Smooth muscle cell (in vitro differentiated cells): ENCODE data around the gene PLEKHA7. TPM values are rescaled to one million over a fixed set of nuclear protein-coding genes. Genes with fewer than 3 reads are reported as not detected.
"Not testable (repeated sequence)": the region's sequence is repeated elsewhere in the genome, so short reads cannot be mapped to it uniquely, and the experiment has no call there.

Experiments used
- DNase-seq: peaks from one replicate; lab custom pipeline; 2025; ENCODE audit not compliant: unreplicated experiment; lab: John Stamatoyannopoulos, UW
- H2AFZ ChIP-seq: fragments of 200-600 bp; sonication (generic); 2 replicates; pipeline ENCODE4 v1.6.0; 2016; ENCODE audit warnings: antibody characterized with exemption, low read depth, mild to moderate bottlenecking
- H3F3A ChIP-seq: fragments of 200-600 bp; sonication (generic); 2 replicates; pipeline ENCODE4 v1.6.0; 2017; ENCODE audit warnings: antibody characterized with exemption, low read depth
- H3K27ac ChIP-seq: fragments of 200-600 bp; sonication (generic); 2 replicates; pipeline ENCODE4 v1.5.1; 2016; ENCODE audit warnings: low read depth, mild to moderate bottlenecking
- H3K27me3 ChIP-seq: fragments of 200-600 bp; sonication (generic); 2 replicates; pipeline ENCODE4 v1.6.1; 2016; ENCODE audit warnings: low read depth, mild to moderate bottlenecking
- H3K36me3 ChIP-seq: fragments of 200-600 bp; sonication (generic); 2 replicates; pipeline ENCODE4 v1.5.1; 2016; ENCODE audit warnings: low read depth
- H3K4me1 ChIP-seq: fragments of 200-600 bp; sonication (generic); 2 replicates; pipeline ENCODE4 v1.5.1; 2016; ENCODE audit warnings: low read depth
- H3K4me2 ChIP-seq: fragments of 200-600 bp; sonication (generic); 2 replicates; pipeline ENCODE4 v1.6.0; 2016; ENCODE audit warnings: mild to moderate bottlenecking
- H3K4me3 ChIP-seq: fragments of 200-600 bp; sonication (generic); 2 replicates; pipeline ENCODE4 v1.5.1; 2016; ENCODE audit warnings: mild to moderate bottlenecking
- H3K79me2 ChIP-seq: fragments of 200-600 bp; sonication (generic); 2 replicates; pipeline ENCODE4 v1.6.0; 2016; ENCODE audit warnings: low read depth, mild to moderate bottlenecking
- H3K9ac ChIP-seq: fragments of 200-600 bp; sonication (generic); 2 replicates; pipeline ENCODE4 v1.6.0; 2016; ENCODE audit warnings: low read depth
- H3K9me3 ChIP-seq: fragments of 200-600 bp; sonication (generic); replicated peaks from 2 replicates; pipeline ENCODE4 v1.5.1; 2016; ENCODE audit warnings: low read depth
- H4K20me1 ChIP-seq: fragments of 200-600 bp; sonication (generic); 2 replicates; pipeline ENCODE4 v1.6.0; 2016; ENCODE audit warnings: low read depth
- CTCF ChIP-seq: fragments of 200-600 bp; sonication (generic); IDR thresholded peaks from 2 replicates; pipeline ENCODE4 v1.5.1; 2017; ENCODE audit warnings: borderline replicate concordance, mild to moderate bottlenecking, antibody characterized with exemption; ENCODE audit not compliant: insufficient read depth, poor library complexity, severe bottlenecking
- WGBS: methylation state at CpG from one replicate; pipeline ENCODE4 v1.1.7; 2016; ENCODE audit warnings: low lambda C conversion rate; 5-methylcytosine and 5-hydroxymethylcytosine counted together
- polyA plus RNA-seq: library from polyadenylated mRNA; unstranded; fragments of >200 nt; fragmentation: Nextera tagmentation; extraction: Ambion mirVana; gene quantifications from 2 replicates; pipeline ENCODE4 v1.2.1, GENCODE V29; 2016
- total RNA-seq: library from RNA; depleted of rRNA; stranded (reverse); fragments of >200 nt; gene quantifications from 2 replicates; pipeline ENCODE4 v1.2.3, GENCODE V29; 2014

Gene PLEKHA7
- total and polyA plus RNA-seq, 2 experiments from 2014 or later: 0.19 to 22.2 TPM

- Histone ChIP-seq H3K4me3 (peak overlapping the region; percentile 61), H3K9ac (peak overlapping the region; percentile 44), H3K79me2 (no peaks in the 10 kb centered on the region), H3K27ac (peak overlapping the region; percentile 36), H3K36me3 (no peaks in the 10 kb centered on the region), H3K9me3 (no peaks in the 10 kb centered on the region), H3K4me2 (peak overlapping the region; percentile 96), H3F3A (no peaks in the 10 kb centered on the region), H4K20me1 (no peaks in the 10 kb centered on the region), H2AFZ (no peak overlapping the region), H3K4me1 (peaks cover 32% of the 10 kb centered on the region), H3K27me3 (peaks cover 35% of the 10 kb centered on the region)
- TF ChIP-seq CTCF: no peak
- 51% methylated on average over 4 of the region's 4 CpGs for WGBS
- DNase-seq: no peak
Measured at GRCh38 chr11:16923987-16924386, 90.2 kb downstream of the PLEKHA7 start.

GRCh38 chr11:16921668-16922067 is 92.5 kb downstream of the PLEKHA7 start:
- Histone ChIP-seq H3K27me3 (peaks cover 31% of the 10 kb centered on the region), H3K4me1 (peaks cover 25% of the 10 kb centered on the region), H3F3A (no peaks in the 10 kb centered on the region)

GRCh38 chr11:16921019-16921418 is 93.2 kb downstream of the PLEKHA7 start:
- H2AFZ ChIP-seq: no peak overlapping the region
- no peak for TF ChIP-seq CTCF
- no peak for DNase-seq
- no peaks in the 10 kb centered on the region for H4K20me1 ChIP-seq
- no peaks in the 10 kb centered on the region for H3K9me3 ChIP-seq
- no peaks in the 10 kb centered on the region for H3K36me3 ChIP-seq
- WGBS: 92% methylated on average over 4 of the region's 4 CpGs
- H3F3A ChIP-seq: no peaks in the 10 kb centered on the region
- no peak overlapping the region for H3K4me3 ChIP-seq
- H3K4me1 ChIP-seq: peaks cover 19% of the 10 kb centered on the region
- H3K79me2 ChIP-seq: no peaks in the 10 kb centered on the region
- H3K9ac ChIP-seq: no peak overlapping the region
- H3K4me2 ChIP-seq: no peak overlapping the region
- peaks cover 25% of the 10 kb centered on the region for H3K27me3 ChIP-seq
- H3K27ac ChIP-seq: no peak overlapping the region

More at GRCh38 chr11:16921668-16922067, 92.5 kb downstream of the PLEKHA7 start:
- no peaks in the 10 kb centered on the region for H3K9me3 ChIP-seq
- TF ChIP-seq CTCF: no peak
- H2AFZ ChIP-seq: no peak overlapping the region
- H3K4me2 ChIP-seq: no peak overlapping the region
- 82% methylated on average over 4 of the region's 4 CpGs for whole genome bisulfite sequencing
- DNase-seq: no peak
- no peak overlapping the region for H3K9ac ChIP-seq
- no peaks in the 10 kb centered on the region for H4K20me1 ChIP-seq
- H3K36me3 ChIP-seq: no peaks in the 10 kb centered on the region
- no peak overlapping the region for H3K4me3 ChIP-seq
- no peak overlapping the region for H3K27ac ChIP-seq
- H3K79me2 ChIP-seq: no peaks in the 10 kb centered on the region

- Histone ChIP-seq H3K36me3 (no peaks in the 10 kb centered on the region), H3K4me1 (peaks cover 15% of the 10 kb centered on the region), H3K27ac (no peak overlapping the region), H3K4me2 (no peak overlapping the region), H4K20me1 (no peaks in the 10 kb centered on the region), H3K9ac (no peak overlapping the region), H2AFZ (no peak overlapping the region), H3K9me3 (no peaks in the 10 kb centered on the region), H3K79me2 (no peaks in the 10 kb centered on the region), H3F3A (no peaks in the 10 kb centered on the region), H3K27me3 (peaks cover 20% of the 10 kb centered on the region), H3K4me3 (no peak overlapping the region)
- 80% methylated on average over 5 of the region's 5 CpGs for WGBS
- DNase-seq: no peak
- no peak for TF ChIP-seq CTCF
Measured at GRCh38 chr11:16920559-16920958, 93.7 kb downstream of the PLEKHA7 start.

- H3K9me3 ChIP-seq, H4K20me1 ChIP-seq, H3K4me2 ChIP-seq, H3K79me2 ChIP-seq, H3K9ac ChIP-seq, H3K27me3 ChIP-seq, H2AFZ ChIP-seq, H3K4me1 ChIP-seq, DNase-seq, H3K4me3 ChIP-seq, H3F3A ChIP-seq, H3K36me3 ChIP-seq: not testable (repeated sequence)
- 75% methylated on average over 6 of the region's 6 CpGs for WGBS
- H3K27ac ChIP-seq: peak overlapping the region; percentile 76
Measured at GRCh38 chr11:16918543-16919182, 95.6 kb downstream of the PLEKHA7 start.
